Omental fat pad (tissue), 4 donors: ENCODE data around the gene OR13C5. TPM values are rescaled to one million over a fixed set of nuclear protein-coding genes. Genes with fewer than 3 reads are reported as not detected.
"Not testable (repeated sequence)": the region's sequence is repeated elsewhere in the genome, so short reads cannot be mapped to it uniquely, and the experiment has no call there.

ENCODE experiments used
- ATAC-seq: fragments of 150-250 bp; one replicate; pipeline ENCODE4 v1.9.1; 2016; ENCODE audit warnings: mild to moderate bottlenecking, moderate library complexity; ENCODE audit not compliant: low FRiP score
- DNase-seq: peaks from one replicate; pipeline ENCODE4 v3.0.0-alpha.2; 2019; ENCODE audit warnings: low spot score
- total RNA-seq, 4 donors: library from RNA; depleted of rRNA; stranded (reverse); fragments of >200 nt; gene quantifications; one replicate each; pipeline ENCODE4 v1.1.0, GENCODE V29; 2016
- TF ChIP-seq, protein P1 (sequence below), 3 donors: fragments of 450-650 bp; IDR thresholded peaks; one replicate each; pipeline ENCODE4 v1.5.1; 2016 to 2017; ENCODE audit warnings: antibody characterized with exemption in 3 of 3, mild to moderate bottlenecking in 3 of 3, moderate library complexity in 2 of 3

OR13C5 gene
- not detected for total RNA-seq

- ATAC-seq, DNase-seq: not testable (repeated sequence)
Measured at GRCh38 chr9:104599313-104599712, at the start of gene OR13C5. OR13C5 (minus strand) TSS chr9:104599413; CDS start chr9:104599413, 0 bp downstream.

DNA sequence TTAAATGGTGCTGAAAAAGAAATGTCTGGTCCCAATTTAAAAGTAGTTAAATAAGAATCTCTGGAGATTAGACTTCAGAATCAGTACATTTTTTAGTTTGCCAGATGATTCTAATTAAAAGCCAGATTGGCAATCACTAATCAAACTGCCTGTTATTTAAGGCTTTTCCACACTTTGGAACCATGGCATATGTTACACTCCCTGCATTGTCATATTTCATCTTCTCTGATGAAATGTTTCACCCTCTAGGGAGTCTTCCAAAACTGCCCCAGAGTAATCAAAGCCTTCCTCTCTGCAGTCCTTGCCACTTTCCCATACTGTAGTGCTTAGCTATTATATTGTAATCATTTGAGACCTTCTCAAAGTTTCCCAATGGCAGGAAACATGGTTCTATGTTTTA, 36.2 kb upstream of the OR13C5 start:
- TF ChIP-seq, protein P1, sequence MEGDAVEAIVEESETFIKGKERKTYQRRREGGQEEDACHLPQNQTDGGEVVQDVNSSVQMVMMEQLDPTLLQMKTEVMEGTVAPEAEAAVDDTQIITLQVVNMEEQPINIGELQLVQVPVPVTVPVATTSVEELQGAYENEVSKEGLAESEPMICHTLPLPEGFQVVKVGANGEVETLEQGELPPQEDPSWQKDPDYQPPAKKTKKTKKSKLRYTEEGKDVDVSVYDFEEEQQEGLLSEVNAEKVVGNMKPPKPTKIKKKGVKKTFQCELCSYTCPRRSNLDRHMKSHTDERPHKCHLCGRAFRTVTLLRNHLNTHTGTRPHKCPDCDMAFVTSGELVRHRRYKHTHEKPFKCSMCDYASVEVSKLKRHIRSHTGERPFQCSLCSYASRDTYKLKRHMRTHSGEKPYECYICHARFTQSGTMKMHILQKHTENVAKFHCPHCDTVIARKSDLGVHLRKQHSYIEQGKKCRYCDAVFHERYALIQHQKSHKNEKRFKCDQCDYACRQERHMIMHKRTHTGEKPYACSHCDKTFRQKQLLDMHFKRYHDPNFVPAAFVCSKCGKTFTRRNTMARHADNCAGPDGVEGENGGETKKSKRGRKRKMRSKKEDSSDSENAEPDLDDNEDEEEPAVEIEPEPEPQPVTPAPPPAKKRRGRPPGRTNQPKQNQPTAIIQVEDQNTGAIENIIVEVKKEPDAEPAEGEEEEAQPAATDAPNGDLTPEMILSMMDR (IDR thresholded peaks at IDR 0.05), result no peak
- ATAC-seq, result no peak
- no peak for DNase-seq

GRCh38 chr9:104633976-104634520, 34.8 kb upstream of the OR13C5 start:
- no peak for DNase-seq
- no peak for ATAC-seq

GRCh38 chr9:104625964-104626363, 26.8 kb upstream of the OR13C5 start:
- ATAC-seq, DNase-seq: not testable (repeated sequence)

More at GRCh38 chr9:104633976-104634520, 34.8 kb upstream of the OR13C5 start:
- TF ChIP-seq, protein P1 (IDR thresholded peaks at IDR 0.05), result no peak

DNA sequence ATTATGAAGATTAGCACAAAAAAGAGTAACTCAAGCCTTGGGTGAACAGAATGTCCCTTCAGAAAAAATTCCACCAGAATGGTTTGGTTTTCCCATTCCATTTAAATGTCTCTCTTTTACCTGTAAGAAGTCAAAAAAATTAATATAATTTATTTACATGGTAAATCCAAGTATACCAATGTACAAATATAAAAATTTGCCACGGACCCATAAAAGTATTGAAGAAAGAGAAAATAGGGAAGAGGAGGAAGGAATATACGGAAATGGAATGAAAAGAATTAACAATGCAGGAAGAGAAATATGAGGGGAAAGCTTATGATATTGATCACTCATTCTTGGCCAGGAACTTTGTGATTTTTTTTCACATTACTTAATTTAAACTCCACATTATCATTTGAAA, 18.9 kb upstream of the OR13C5 start, which contains the start of gene OR13C9:
TSS of gene OR13C9 (minus strand) at position 101 of the 400 bp plus-strand sequence. CDS start at position 101, 0 bp downstream.
- DNase-seq, result no peak
- TF ChIP-seq, protein P1 (IDR thresholded peaks at IDR 0.05), result no peak
- no peak for ATAC-seq

DNA sequence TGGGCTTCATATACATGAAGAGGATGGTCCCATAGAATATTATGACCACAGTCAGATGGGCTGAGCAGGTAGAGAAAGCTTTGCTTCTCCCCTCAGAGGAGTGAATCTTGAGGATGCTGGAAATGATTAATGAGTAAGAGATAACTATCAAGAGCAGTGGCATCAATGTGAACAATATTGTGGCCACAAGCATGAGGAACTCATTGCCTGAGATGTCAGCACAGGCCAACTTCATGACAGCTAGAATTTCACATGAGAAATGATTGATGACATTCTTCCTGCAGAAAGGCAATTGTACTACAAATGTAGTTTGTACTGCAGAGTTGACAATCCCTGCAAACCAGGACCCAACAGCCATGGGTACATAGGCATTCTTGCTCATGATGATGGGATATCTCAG, 18.2 kb upstream of the OR13C5 start:
- DNase-seq, result no peak
- ATAC-seq, result no peak
- TF ChIP-seq, protein P1 (IDR thresholded peaks at IDR 0.05), result no peak

DNA sequence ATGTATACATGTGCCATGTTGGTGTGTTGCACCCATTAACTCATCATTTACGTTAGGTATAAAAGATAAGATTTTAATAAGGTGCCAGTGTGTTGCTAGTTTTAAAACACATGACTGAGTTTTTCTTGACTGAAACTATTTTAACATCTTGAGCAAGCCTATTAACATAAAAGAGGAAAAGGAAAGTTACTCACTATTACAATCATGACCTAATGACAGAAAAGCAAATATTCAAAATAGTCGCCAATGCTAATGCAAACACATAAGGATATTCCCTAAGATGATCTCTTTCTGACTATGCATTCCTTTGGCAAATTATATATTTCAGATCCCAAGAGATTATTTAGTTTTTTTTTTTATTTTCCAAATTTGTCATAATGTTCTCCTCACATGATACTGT, 12.0 kb upstream of the OR13C5 start:
- no peak for DNase-seq

GRCh38 chr9:104608336-104608735, 9.1 kb upstream of the OR13C5 start:
- DNase-seq (no peak), ATAC-seq (no peak)
- TF ChIP-seq, protein P1 (IDR thresholded peaks at IDR 0.05), result no peak

More for the DNA sequence above, 12.0 kb upstream of the OR13C5 start:
- TF ChIP-seq, protein P1 (IDR thresholded peaks at IDR 0.05), result no peak
- no peak for ATAC-seq
